ENCODE results near the gene NAXD.

GRCh38 chr13:110662777-110663443 lies 47.6 kb downstream of the NAXD start:
- no peak for TF ChIP-seq SMC3 (conservative IDR thresholded peaks at IDR 0.05; ENCODE audit: poor library complexity)
- TF ChIP-seq CTCF (IDR thresholded peaks at IDR 0.05; ENCODE audit: poor library complexity, severe bottlenecking): no peak

Data from neural cell (in vitro differentiated cells).